Stimulated activated CD4-positive, alpha-beta T cell treated with anti-CD3 and anti-CD28 coated beads, Interleukin-1b, Interleukin-23, amount 100 ng/mL, for 4 hours (primary cell): ENCODE measurements around the gene NPBWR2.
"Not testable (repeated sequence)": the region's sequence is repeated elsewhere in the genome, so short reads cannot be mapped to it uniquely, and the experiment has no call there.

Source experiments
- DNase-seq, 2 donors: peaks; one replicate each; pipeline ENCODE4 v3.0.0-alpha.2; 2020; ENCODE audit warnings: low read depth in 2 of 2

The NPBWR2 gene

GRCh38 chr20:64144144-64144912 is 37.0 kb upstream of the NPBWR2 start:
- no peak for DNase-seq

- DNase-seq: no peak
Measured at GRCh38 chr20:64143018-64143801, 35.8 kb upstream of the NPBWR2 start.

GRCh38 chr20:64142590-64142989 is 35.2 kb upstream of the NPBWR2 start:
- DNase-seq: no peak

GRCh38 chr20:64140956-64141355 is 33.6 kb upstream of the NPBWR2 start:
- DNase-seq: no peak

DNA sequence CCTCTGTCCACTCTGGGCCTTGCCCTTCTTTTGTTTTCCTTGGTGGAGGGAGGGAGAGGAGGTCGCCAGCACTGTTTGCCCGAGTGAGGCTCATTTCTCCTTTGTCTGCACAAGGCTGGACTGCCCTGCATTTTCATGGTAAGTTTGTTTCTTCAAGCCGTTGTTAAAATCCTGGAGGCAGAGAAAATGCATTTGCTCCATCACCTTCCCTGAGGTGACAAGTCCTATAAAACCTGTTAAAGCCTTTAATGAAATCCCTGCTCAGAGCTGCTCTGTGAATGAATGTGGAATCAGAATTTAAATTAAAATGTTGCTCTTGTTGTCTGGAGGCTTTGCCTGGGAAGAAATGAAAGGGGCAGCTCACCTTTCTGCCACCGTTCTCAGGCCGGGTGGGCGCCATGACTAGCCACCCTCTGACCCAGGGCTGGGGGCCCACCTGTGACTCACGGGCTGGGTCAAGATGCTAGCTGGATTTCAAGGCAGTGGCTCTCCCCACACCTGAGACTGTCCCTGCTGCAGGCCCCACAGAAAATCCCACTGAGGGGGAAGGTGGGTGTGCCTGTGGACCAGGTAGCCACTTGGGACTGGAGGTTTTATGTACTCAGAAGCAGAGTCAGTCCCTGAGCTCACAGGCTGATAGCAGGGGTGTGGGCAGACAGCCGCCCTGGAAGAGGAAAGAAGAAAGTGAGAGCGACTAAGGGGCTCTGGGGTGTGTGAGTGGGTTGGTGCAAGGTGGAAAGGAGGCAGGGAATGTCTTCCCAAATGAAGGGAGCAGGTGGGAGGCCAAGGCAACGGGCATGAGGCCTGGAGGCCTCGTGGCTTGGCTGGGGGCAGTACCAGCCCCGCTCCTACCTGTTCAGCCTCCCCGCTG is 32.9 kb upstream of the NPBWR2 start:
- DNase-seq: no peak

GRCh38 chr20:64139199-64140060 is 32.1 kb upstream of the NPBWR2 start:
- DNase-seq: no peak

GRCh38 chr20:64138276-64138815 is 31.0 kb upstream of the NPBWR2 start:
- DNase-seq: no peak

GRCh38 chr20:64137598-64138031 is 30.2 kb upstream of the NPBWR2 start:
- no peak for DNase-seq

- DNase-seq: no peak
Measured at GRCh38 chr20:64136004-64136710, 28.8 kb upstream of the NPBWR2 start.

GRCh38 chr20:64134744-64135143 is 27.4 kb upstream of the NPBWR2 start:
- DNase-seq: not testable (repeated sequence)

DNA sequence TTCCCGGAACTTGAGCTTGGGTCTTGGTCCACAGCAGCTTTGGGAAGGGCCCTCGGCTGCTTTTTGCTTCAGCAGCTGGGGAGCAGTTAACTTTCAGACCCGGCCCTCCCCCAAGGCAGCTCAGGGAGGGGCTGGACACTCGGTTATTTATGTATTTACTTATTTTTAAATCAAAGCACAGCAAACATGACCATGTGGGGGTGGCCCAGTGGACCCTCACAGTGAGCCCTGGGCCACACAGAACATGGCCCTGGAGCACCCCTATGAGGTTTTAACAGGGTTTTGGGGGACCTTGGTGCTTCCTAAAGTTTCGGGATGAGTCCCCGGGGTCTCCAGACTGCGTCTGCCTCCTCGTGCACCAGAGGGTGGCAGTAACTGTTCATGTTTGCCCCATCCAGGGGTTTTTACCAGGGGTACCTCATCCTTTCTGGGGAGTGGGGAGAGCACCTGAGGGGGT is 26.6 kb upstream of the NPBWR2 start:
- no peak for DNase-seq

GRCh38 chr20:64131406-64131805 is 24.0 kb upstream of the NPBWR2 start:
- no peak for DNase-seq

- no peak for DNase-seq
Measured at GRCh38 chr20:64130876-64131275, 23.5 kb upstream of the NPBWR2 start.

GRCh38 chr20:64130271-64130670 is 22.9 kb upstream of the NPBWR2 start:
- no peak for DNase-seq

- DNase-seq: no peak
Measured at GRCh38 chr20:64129146-64129782, 21.9 kb upstream of the NPBWR2 start.

DNA sequence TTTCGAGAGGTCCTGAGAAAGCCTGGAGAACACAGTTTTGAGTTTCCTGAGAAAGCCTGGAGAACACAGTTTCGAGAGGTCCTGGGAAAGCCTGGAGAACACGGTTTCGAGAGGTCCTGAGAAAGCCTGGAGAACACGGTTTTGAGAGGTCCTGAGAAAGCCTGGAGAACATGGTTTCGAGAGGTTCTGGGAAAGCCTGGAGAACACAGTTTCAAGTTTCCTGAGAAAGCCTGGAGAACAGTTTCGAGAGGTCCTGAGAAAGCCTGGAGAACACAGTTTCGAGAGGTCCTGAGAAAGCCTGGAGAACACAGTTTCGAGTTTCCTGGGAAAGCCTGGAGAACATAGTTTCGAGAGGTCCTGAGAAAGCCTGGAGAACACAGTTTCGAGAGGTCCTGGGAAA is 16.2 kb upstream of the NPBWR2 start:
- not testable (repeated sequence) for DNase-seq

- DNase-seq: not testable (repeated sequence)
Measured at GRCh38 chr20:64122927-64123326, 15.6 kb upstream of the NPBWR2 start.

DNA sequence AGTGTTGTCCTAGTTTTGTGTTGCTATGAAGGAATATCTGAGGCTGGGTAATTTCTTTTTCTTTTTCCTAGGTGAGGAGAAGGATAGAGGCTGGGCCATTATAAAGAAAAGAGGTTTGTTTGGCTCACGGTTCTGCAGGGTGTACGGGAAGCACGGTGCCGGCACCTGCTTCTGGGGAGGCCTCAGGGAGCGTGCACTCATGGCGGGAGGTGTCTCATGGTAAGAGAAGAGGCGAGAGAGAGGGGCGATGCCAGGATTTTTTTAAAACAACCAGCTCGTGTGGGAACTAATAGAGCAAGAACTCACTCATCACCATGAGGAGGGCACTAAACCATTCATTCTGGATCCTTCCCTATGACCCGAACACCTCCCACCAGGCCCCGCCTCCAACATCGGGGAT is 14.2 kb upstream of the NPBWR2 start:
- no peak for DNase-seq

GRCh38 chr20:64119681-64120341 is 12.4 kb upstream of the NPBWR2 start:
- no peak for DNase-seq
